ENCODE results near the gene TMC2. TPM values are rescaled to one million over a fixed set of nuclear protein-coding genes. Genes with fewer than 3 reads are reported as not detected.
"Not testable (repeated sequence)": the region's sequence is repeated elsewhere in the genome, so short reads cannot be mapped to it uniquely, and the experiment has no call there.

TMC2 gene, protein sequence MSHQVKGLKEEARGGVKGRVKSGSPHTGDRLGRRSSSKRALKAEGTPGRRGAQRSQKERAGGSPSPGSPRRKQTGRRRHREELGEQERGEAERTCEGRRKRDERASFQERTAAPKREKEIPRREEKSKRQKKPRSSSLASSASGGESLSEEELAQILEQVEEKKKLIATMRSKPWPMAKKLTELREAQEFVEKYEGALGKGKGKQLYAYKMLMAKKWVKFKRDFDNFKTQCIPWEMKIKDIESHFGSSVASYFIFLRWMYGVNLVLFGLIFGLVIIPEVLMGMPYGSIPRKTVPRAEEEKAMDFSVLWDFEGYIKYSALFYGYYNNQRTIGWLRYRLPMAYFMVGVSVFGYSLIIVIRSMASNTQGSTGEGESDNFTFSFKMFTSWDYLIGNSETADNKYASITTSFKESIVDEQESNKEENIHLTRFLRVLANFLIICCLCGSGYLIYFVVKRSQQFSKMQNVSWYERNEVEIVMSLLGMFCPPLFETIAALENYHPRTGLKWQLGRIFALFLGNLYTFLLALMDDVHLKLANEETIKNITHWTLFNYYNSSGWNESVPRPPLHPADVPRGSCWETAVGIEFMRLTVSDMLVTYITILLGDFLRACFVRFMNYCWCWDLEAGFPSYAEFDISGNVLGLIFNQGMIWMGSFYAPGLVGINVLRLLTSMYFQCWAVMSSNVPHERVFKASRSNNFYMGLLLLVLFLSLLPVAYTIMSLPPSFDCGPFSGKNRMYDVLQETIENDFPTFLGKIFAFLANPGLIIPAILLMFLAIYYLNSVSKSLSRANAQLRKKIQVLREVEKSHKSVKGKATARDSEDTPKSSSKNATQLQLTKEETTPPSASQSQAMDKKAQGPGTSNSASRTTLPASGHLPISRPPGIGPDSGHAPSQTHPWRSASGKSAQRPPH
- not detected for total RNA-seq

DNA sequence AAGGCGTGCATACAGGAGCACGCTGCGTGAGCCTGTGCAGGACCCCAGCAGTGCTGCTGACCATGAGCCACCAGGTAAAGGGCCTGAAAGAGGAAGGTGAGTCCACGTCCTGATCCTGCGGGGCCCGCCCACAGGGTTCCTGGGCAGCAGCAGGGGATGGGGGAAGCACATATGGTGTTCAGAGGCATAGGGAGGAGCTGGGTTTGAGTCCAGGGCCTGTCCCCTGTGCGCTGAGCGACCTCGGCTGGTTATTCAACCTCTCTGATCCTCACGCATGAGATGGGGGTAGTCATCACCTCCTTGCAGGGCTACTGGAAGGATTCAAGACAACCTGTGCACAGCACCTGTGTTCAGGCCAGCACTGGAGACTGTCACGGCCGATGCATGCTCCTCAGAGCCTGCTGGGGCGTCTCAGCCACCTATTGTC, at the start of gene TMC2:
TMC2 (plus strand) TSS at position 14 of the 427 bp plus-strand sequence; CDS start at position 63, 49 bp downstream.
- DNase-seq = no peak
- H3K4me3 Mint-ChIP-seq = no peak within 1 kb of the TSS
- no peak within 1 kb of the TSS for H3K27ac Mint-ChIP-seq
- ATAC-seq = no peak
- no peaks in the 10 kb centered on the region for H3K9me3 Mint-ChIP-seq (ENCODE audit: insufficient read depth)
- H3K27me3 Mint-ChIP-seq (ENCODE audit: low read depth) = peaks cover 33% of the 10 kb centered on the region
- no peaks in the 10 kb centered on the region for H3K4me1 Mint-ChIP-seq (ENCODE audit: low read depth)
- ChIA-PET POLR2A (no interaction called here), CTCF (interaction anchor here (1.2 kb wide), 1 partner anchor 15 kb away, joined by 4 read pairs; no protein-coding TSS in a partner anchor)
- H3K36me3 Mint-ChIP-seq (ENCODE audit: low read depth) = no peaks in the 10 kb centered on the region

DNA sequence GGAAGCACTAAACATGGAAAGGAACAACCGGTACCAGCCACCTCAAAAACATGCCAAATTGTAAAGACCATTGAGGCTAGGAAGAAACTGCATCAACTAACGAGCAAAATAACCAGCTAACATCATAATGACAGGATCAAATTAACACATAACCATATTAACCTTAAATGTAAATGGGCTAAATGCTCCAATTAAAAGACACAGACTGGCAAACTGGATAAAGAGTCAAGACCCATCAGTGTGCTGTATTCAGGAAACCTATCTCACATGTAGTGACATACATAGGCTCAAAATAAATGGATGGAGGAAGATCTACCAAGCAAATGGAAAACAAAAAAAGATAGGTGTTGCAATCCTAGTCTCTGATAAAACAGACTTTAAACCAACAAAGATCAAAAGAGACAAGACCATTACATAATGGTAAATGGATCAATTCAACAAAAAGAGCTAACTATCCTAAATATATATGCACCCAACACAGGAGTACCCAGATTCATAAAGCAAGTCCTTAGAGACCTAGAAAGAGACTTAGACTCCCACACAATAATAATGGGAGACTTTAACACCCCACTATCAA, 33.5 kb upstream of the TMC2 start:
- CTCF ChIA-PET; H3K4me3 Mint-ChIP-seq; H3K27ac Mint-ChIP-seq; H3K9me3 Mint-ChIP-seq (ENCODE audit: insufficient read depth); POLR2A ChIA-PET; H3K27me3 Mint-ChIP-seq (ENCODE audit: low read depth); H3K4me1 Mint-ChIP-seq (ENCODE audit: low read depth); DNase-seq; ATAC-seq: not testable (repeated sequence)
- H3K36me3 Mint-ChIP-seq (ENCODE audit: low read depth) = peaks cover 21% of the 10 kb centered on the region

DNA sequence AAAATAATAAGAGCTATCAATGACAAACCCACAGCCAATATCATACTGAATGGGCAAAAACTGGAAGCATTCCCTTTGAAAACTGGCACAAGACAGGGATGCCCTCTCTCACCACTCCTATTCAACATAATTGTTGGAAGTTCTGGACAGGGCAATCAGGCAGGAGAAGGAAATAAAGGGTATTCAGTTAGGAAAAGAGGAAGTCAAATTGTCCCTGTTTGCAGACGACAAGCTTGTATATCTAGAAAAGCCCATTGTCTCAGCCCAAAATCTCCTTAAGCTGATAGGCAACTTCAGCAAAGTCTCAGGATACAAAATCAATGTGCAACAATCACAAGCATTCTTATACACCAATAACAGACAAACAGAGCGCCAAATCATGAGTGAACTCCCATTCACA, 31.6 kb upstream of the TMC2 start:
- Mint-ChIP-seq H3K36me3 (ENCODE audit: low read depth) (peaks cover 13% of the 10 kb centered on the region), H3K4me1 (ENCODE audit: low read depth) (peaks cover 11% of the 10 kb centered on the region)
- DNase-seq; H3K27me3 Mint-ChIP-seq (ENCODE audit: low read depth); H3K9me3 Mint-ChIP-seq (ENCODE audit: insufficient read depth); H3K4me3 Mint-ChIP-seq; POLR2A ChIA-PET; ATAC-seq; H3K27ac Mint-ChIP-seq: not testable (repeated sequence)
- CTCF ChIA-PET = interaction anchor here (2.2 kb wide), 1 partner anchor 17 kb away, joined by 13 read pairs; no protein-coding TSS in a partner anchor

DNA sequence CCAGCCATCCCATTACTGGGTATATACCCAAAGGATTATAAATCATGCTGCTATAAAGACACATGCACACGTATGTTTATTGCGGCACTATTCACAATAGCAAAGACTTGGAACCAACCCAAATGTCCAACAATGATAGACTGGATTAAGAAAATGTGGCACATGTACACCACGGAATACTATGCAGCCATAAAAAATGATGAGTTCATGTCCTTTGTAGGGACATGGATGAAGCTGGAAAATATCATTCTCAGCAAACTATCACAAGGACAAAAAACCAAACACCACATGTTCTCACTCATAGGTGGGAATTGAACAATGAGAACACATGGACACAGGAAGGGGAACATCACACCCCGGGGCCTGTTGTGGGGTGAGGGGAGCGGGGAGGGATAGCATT, 29.9 kb upstream of the TMC2 start:
- H3K27me3 Mint-ChIP-seq (ENCODE audit: low read depth); H3K9me3 Mint-ChIP-seq (ENCODE audit: insufficient read depth); DNase-seq; ATAC-seq; POLR2A ChIA-PET; H3K4me3 Mint-ChIP-seq; H3K27ac Mint-ChIP-seq; H3K36me3 Mint-ChIP-seq (ENCODE audit: low read depth): not testable (repeated sequence)
- H3K4me1 Mint-ChIP-seq (ENCODE audit: low read depth) = peaks cover 11% of the 10 kb centered on the region
- CTCF ChIA-PET = interaction anchor here (2.0 to 3.6 kb wide), 2 partner anchors 15 to 18 kb away, joined by 10 to 51 read pairs; no protein-coding TSS in a partner anchor

DNA sequence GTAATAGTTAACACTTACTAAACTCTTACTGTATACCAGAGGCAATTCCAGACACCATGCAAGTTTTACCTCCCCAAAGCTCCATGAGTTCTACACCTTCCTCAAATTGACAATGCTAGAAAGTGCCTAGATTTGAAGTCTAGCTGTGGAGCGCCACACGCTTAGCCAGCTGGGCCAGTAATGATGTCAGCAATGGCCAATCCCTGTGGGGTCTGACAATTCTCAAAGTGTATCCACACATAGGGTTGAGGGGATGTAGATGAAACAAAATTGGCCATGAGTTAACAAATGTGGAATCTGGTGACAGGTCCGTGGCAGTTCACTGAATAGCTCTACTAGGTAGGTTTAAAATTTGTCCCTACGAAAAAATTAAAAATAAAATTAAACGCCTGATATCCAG, 28.9 kb upstream of the TMC2 start:
- ChIA-PET POLR2A (interaction anchor here (1.5 to 2.6 kb wide), 4 partner anchors 13 to 37 kb away, joined by 5 to 18 read pairs (median 7); partner anchors contain the start of gene SNRPB), CTCF (interaction anchor here (1.1 to 3.6 kb wide), 4 partner anchors 10 to 120 kb away, joined by 3 to 51 read pairs (median 6); no protein-coding TSS in a partner anchor)
- DNase-seq = no peak
- peaks cover 11% of the 10 kb centered on the region for H3K4me1 Mint-ChIP-seq (ENCODE audit: low read depth)
- no peaks in the 10 kb centered on the region for H3K9me3 Mint-ChIP-seq (ENCODE audit: insufficient read depth)
- H3K27me3 Mint-ChIP-seq (ENCODE audit: low read depth) = peaks cover 10% of the 10 kb centered on the region
- peaks cover 4% of the 10 kb centered on the region for H3K36me3 Mint-ChIP-seq (ENCODE audit: low read depth)
- ATAC-seq = no peak
- H3K27ac Mint-ChIP-seq = no peak overlapping the region
- peak overlapping the region; percentile 99 for H3K4me3 Mint-ChIP-seq

DNA sequence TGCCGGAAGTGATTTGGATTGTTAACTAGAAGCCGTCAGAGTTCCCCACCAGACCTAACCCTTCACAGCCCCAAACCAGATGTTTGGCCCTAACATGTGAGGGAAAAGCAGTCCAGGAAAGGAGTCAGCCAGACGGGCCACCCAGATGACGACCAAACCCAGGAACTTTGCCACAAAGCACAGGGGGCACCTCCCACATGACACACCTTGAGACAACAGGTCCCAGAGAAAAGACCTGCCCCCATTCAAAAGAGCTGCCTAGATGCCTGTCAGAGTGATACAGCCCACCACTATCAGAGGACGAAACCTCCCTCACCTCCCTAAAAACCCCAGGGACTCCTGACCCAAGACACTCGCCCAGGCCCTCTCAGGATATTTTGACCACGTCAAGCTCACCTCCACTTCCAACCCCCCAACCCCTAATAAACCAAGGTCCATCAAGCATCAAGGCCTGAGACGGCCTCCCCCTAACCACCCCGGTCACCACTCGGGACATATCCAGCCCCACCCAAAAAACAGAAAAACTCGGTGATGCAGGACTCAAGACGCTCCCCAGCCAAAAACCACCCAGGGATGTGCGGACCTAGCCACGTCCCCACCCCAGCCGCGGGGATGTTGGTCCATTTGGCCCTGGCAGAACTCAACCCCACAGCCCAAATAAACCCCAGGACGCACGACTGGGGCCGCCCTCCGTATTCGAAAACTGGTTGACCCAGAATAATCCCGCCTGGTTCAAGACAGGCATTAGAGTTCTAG, 28.3 kb upstream of the TMC2 start:
- Mint-ChIP-seq H3K27ac (peak overlapping the region; percentile 93), H3K4me1 (ENCODE audit: low read depth) (peaks cover 11% of the 10 kb centered on the region), H3K36me3 (ENCODE audit: low read depth) (peaks cover 4% of the 10 kb centered on the region), H3K27me3 (ENCODE audit: low read depth) (peaks cover 13% of the 10 kb centered on the region), H3K4me3 (peak overlapping the region; percentile 99), H3K9me3 (ENCODE audit: insufficient read depth) (no peaks in the 10 kb centered on the region)
- DNase-seq = no peak
- peak; percentile 29 for ATAC-seq
- ChIA-PET CTCF (interaction anchor here (1.1 to 3.6 kb wide), 6 partner anchors 10 to 120 kb away, joined by 3 to 51 read pairs (median 4); partner anchors contain the start of gene SNRPB), POLR2A (interaction anchor here (1.5 to 2.6 kb wide), 4 partner anchors 13 to 38 kb away, joined by 5 to 18 read pairs (median 7); partner anchors contain the start of gene SNRPB)

DNA sequence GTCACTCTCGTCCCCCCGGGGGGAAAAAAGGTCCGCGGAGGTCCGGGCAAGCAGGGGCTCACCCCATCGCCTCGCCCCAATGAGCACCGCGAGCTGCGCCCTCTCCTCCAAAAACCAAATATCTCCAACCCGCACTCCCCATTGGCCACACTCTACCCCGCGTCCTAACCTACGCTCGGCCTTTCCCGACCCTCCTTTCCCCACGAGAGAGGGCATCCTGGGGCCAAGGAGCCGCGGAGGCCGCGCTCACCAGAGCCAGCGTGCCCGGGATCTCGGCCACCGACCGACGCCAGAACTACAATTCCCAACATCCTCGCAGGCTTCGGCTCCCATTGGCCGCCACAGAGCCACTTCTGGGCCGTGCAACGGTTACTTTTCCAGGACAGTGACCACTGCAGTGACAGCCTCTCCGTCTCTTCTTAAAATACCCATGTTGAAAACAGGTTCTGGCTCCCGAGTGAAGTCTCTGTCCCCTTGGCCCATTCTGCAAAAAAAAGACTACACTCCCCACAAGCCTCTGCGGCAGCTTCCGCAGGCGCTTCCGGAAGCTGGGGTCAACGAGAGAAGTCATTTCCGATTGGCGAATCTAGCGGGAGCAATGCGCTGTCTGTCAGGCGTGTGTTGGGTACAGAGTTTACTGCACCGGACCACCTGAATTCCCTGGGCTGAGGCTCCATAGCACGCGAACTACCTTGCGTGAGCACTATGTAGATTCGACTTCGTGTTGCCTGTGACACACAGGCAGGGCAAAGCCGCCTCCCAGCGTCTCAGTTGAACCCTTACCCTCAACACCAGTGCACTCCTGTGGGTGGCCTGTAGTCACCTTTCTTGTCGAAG, 27.5 kb upstream of the TMC2 start, which contains the start of gene ZNF343:
ZNF343 (minus strand) TSS at position 285 of the 837 bp plus-strand sequence. CDS start 15,020 bp downstream, outside the sequence.
- POLR2A ChIA-PET = interaction anchor here (1.2 to 2.6 kb wide), 5 partner anchors 13 to 38 kb away, joined by 5 to 18 read pairs (median 6); partner anchors contain the start of gene SNRPB

DNA sequence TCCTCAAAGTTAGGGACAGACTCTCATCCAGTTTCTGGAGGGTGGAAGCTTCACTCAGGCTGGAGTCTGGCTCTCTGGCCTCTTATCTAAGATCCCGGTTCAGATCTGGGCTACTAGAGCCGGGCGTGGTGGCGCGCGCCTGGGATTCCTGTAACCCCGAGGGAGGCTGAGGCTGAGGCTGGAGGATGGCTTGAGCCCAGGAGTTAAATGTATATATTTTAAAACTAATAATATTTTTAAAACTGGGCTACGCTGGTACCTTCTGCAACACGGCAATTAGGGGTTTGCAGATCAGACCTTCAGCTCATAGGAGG, 26.9 kb upstream of the TMC2 start:
- no peak for DNase-seq
- POLR2A ChIA-PET = interaction anchor here (1.2 to 2.6 kb wide), 2 partner anchors 15 to 39 kb away, joined by 6 to 18 read pairs; partner anchors contain the start of gene SNRPB
- peak overlapping the region; percentile 99 for H3K4me3 Mint-ChIP-seq
- ATAC-seq = no peak
- peak overlapping the region; percentile 93 for H3K27ac Mint-ChIP-seq
- H3K4me1 Mint-ChIP-seq (ENCODE audit: low read depth) = peaks cover 11% of the 10 kb centered on the region
- H3K36me3 Mint-ChIP-seq (ENCODE audit: low read depth) = peaks cover 4% of the 10 kb centered on the region
- CTCF ChIA-PET = interaction anchor here (0.6 to 3.6 kb wide), 5 partner anchors 12 to 164 kb away, joined by 3 to 51 read pairs (median 4); partner anchors contain the start of gene SNRPB
- H3K27me3 Mint-ChIP-seq (ENCODE audit: low read depth) = peaks cover 21% of the 10 kb centered on the region
- no peaks in the 10 kb centered on the region for H3K9me3 Mint-ChIP-seq (ENCODE audit: insufficient read depth)

More for the DNA sequence above, 27.5 kb upstream of the TMC2 start, which contains the start of gene ZNF343:
- H3K36me3 Mint-ChIP-seq (ENCODE audit: low read depth) = peaks cover 4% of the 10 kb centered on the region
- peaks cover 11% of the 10 kb centered on the region for H3K4me1 Mint-ChIP-seq (ENCODE audit: low read depth)
- H3K27me3 Mint-ChIP-seq (ENCODE audit: low read depth) = peaks cover 17% of the 10 kb centered on the region
- peak; percentile 94 for ATAC-seq
- H3K27ac Mint-ChIP-seq = peak within 1 kb of the TSS; percentile 93
- no peaks in the 10 kb centered on the region for H3K9me3 Mint-ChIP-seq (ENCODE audit: insufficient read depth)
- DNase-seq = peak; percentile 88
- peak within 1 kb of the TSS; percentile 99 for H3K4me3 Mint-ChIP-seq
- CTCF ChIA-PET = interaction anchor here (0.6 to 3.6 kb wide), 6 partner anchors 12 to 165 kb away, joined by 3 to 51 read pairs (median 4); partner anchors contain the start of gene SNRPB

DNA sequence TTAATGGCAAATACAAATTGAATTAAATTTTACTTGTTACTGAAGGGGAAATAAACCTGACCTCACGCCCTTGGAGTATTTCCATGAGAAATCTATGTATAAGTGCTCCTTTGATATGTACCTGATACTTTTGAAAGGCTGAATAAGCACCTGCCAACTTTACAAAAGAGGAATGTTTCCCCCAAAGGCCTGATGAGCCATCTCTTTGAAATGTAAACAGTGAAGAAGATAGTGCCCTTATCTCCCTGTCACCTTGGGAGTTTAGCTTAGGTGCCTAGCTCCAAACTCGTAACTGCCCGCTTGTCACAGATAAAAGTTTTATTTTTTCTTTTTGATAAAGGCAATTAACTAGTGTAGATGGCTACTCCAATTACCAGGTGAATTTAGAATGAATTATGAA, 26.6 kb upstream of the TMC2 start:
- POLR2A ChIA-PET = interaction anchor here (1.2 to 2.6 kb wide), 2 partner anchors 15 to 39 kb away, joined by 6 to 18 read pairs; partner anchors contain the start of gene SNRPB
- ATAC-seq (no peak), DNase-seq (no peak)
- no peak overlapping the region for H3K27ac Mint-ChIP-seq
- no peaks in the 10 kb centered on the region for H3K9me3 Mint-ChIP-seq (ENCODE audit: insufficient read depth)
- H3K4me3 Mint-ChIP-seq = peak overlapping the region; percentile 28
- peaks cover 4% of the 10 kb centered on the region for H3K36me3 Mint-ChIP-seq (ENCODE audit: low read depth)
- peaks cover 11% of the 10 kb centered on the region for H3K4me1 Mint-ChIP-seq (ENCODE audit: low read depth)
- peaks cover 23% of the 10 kb centered on the region for H3K27me3 Mint-ChIP-seq (ENCODE audit: low read depth)
- CTCF ChIA-PET = interaction anchor here (3.6 kb wide), 1 partner anchor 11 kb away, joined by 51 read pairs; no protein-coding TSS in a partner anchor

DNA sequence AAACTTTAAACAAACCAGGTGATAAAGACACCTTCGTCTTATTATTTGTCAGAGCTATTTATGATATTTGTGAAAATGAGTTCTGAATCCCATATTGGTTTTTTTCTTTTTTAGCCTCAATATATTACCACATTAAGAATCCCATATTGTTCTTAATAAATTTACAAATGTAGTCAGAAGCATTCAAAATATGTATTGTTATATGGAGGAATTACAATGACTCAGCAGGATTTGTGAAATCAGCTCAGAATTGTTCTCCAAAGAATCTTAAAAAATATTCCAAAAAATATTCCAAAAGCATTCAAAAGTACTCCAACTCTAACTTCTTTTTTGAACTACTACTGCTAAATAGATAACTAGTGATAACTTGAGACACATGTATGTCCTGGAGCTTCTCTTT, 21.2 kb upstream of the TMC2 start:
- Mint-ChIP-seq H3K4me3 (no peak overlapping the region), H3K27me3 (ENCODE audit: low read depth) (peaks cover 28% of the 10 kb centered on the region), H3K4me1 (ENCODE audit: low read depth) (no peaks in the 10 kb centered on the region), H3K27ac (no peak overlapping the region), H3K36me3 (ENCODE audit: low read depth) (no peaks in the 10 kb centered on the region), H3K9me3 (ENCODE audit: insufficient read depth) (no peaks in the 10 kb centered on the region)
- ChIA-PET CTCF (interaction anchor here (2.2 kb wide), 1 partner anchor 9 kb away, joined by 23 read pairs; no protein-coding TSS in a partner anchor), POLR2A (interaction anchor here (1.4 kb wide), 1 partner anchor 44 kb away, joined by 4 read pairs; the partner anchor contains the start of gene SNRPB)
- no peak for ATAC-seq
- DNase-seq = no peak
